MM.1S (cell line): Measurements from ENCODE around the gene TCF12.

ENCODE experiments used
- DNase-seq: peaks from one replicate; pipeline ENCODE4 v3.0.0-alpha.2; 2015
- H2AFZ ChIP-seq: fragments of 300-600 bp; sonication (generic); 2 replicates; pipeline ENCODE4 v1.6.0; 2016; ENCODE audit warnings: antibody characterized with exemption, low read length
- H3F3A ChIP-seq: fragments of 300-600 bp; sonication (generic); 2 replicates; pipeline ENCODE4 v1.6.1; 2016; ENCODE audit warnings: mild to moderate bottlenecking, antibody characterized with exemption, low read length, moderate library complexity, mixed read lengths; ENCODE audit not compliant: insufficient read depth
- H3K27ac ChIP-seq: fragments of 300-600 bp; sonication (generic); 2 replicates; pipeline ENCODE4 v1.5.1; 2016; ENCODE audit warnings: mild to moderate bottlenecking, low read length
- H3K27me3 ChIP-seq: fragments of 300-600 bp; sonication (generic); replicated peaks from 2 replicates; pipeline ENCODE4 v1.6.0; 2016; ENCODE audit warnings: low read length; ENCODE audit not compliant: insufficient read depth
- H3K36me3 ChIP-seq: fragments of 300-600 bp; sonication (generic); replicated peaks from 2 replicates; pipeline ENCODE4 v1.6.1; 2016; ENCODE audit warnings: mild to moderate bottlenecking, low read length, mixed read lengths; ENCODE audit not compliant: insufficient read depth
- H3K4me1 ChIP-seq: fragments of 300-600 bp; sonication (generic); 2 replicates; pipeline ENCODE4 v1.6.1; 2016; ENCODE audit warnings: low read length, mixed read lengths
- H3K4me2 ChIP-seq: fragments of 300-600 bp; sonication (generic); 2 replicates; pipeline ENCODE4 v1.6.0; 2016; ENCODE audit warnings: low read depth, low read length
- H3K4me3 ChIP-seq: fragments of 300-600 bp; sonication (generic); 2 replicates; pipeline ENCODE4 v1.5.1; 2016; ENCODE audit warnings: low read length, mixed read lengths
- H3K79me2 ChIP-seq: fragments of 300-600 bp; sonication (generic); 2 replicates; pipeline ENCODE4 v1.6.1; 2016; ENCODE audit warnings: mixed run types, low read length, mixed read lengths
- H3K9ac ChIP-seq: fragments of 300-600 bp; sonication (generic); 2 replicates; pipeline ENCODE4 v1.6.1; 2016; ENCODE audit warnings: low read length, mixed read lengths
- H3K9me2 ChIP-seq: fragments of 300-600 bp; sonication (generic); replicated peaks from 2 replicates; pipeline ENCODE4 v1.6.1; 2016; ENCODE audit warnings: mild to moderate bottlenecking, low read length, mixed read lengths; ENCODE audit not compliant: insufficient read depth
- H3K9me3 ChIP-seq: fragments of 300-600 bp; sonication (generic); replicated peaks from 2 replicates; pipeline ENCODE4 v1.6.1; 2016; ENCODE audit warnings: mild to moderate bottlenecking, low read length, mixed read lengths; ENCODE audit not compliant: insufficient read depth
- H4K20me1 ChIP-seq: fragments of 300-600 bp; sonication (generic); 2 replicates; pipeline ENCODE4 v1.6.1; 2016; ENCODE audit warnings: mild to moderate bottlenecking, low read length, moderate library complexity, mixed read lengths; ENCODE audit not compliant: insufficient read depth
- EZH2 ChIP-seq: fragments of 300-600 bp; sonication (generic); optimal IDR thresholded peaks from 2 replicates; pipeline ENCODE3; 2017; ENCODE audit warnings: low read depth, mild to moderate bottlenecking, antibody characterized with exemption, low read length, mixed read lengths
- EZH2phosphoT487 ChIP-seq: fragments of 300-600 bp; sonication (generic); IDR thresholded peaks from 2 replicates; pipeline ENCODE4 v1.6.1; 2018; ENCODE audit warnings: antibody characterized with exemption, low read length
- TF ChIP-seq, protein P1 (sequence below): fragments of 300-600 bp; sonication (generic); IDR thresholded peaks from 2 replicates; pipeline ENCODE4 v1.5.1; 2016; ENCODE audit warnings: antibody characterized with exemption, low read length, mixed read lengths

TCF12 gene

DNA sequence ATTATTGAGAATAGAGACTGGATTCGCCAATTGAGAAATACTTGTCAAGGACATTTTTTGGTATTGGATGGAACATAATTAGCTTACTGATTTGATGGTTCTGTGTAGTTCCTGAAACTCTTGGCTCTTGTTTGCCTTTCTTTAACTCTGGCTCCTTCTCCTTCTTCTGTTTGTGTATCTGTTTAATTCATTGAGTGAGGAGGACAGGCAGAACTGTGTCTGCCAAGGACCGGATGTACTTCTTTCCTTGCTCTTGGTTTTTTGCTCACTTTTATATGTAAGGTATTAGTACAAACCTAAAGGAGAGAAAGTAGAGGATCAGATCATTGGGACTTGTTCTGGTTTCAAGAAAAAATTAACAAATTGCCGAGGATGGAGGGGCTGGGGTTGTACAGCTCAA is 48.9 kb downstream of the TCF12 start:
- no peak overlapping the region for H3K4me2 ChIP-seq
- H2AFZ ChIP-seq = no peak overlapping the region
- H3K9ac ChIP-seq = no peak overlapping the region
- no peak overlapping the region for H3K4me3 ChIP-seq
- no peaks in the 10 kb centered on the region for H3K36me3 ChIP-seq
- DNase-seq = no peak
- no peaks in the 10 kb centered on the region for H3K9me2 ChIP-seq
- TF ChIP-seq, protein P1, sequence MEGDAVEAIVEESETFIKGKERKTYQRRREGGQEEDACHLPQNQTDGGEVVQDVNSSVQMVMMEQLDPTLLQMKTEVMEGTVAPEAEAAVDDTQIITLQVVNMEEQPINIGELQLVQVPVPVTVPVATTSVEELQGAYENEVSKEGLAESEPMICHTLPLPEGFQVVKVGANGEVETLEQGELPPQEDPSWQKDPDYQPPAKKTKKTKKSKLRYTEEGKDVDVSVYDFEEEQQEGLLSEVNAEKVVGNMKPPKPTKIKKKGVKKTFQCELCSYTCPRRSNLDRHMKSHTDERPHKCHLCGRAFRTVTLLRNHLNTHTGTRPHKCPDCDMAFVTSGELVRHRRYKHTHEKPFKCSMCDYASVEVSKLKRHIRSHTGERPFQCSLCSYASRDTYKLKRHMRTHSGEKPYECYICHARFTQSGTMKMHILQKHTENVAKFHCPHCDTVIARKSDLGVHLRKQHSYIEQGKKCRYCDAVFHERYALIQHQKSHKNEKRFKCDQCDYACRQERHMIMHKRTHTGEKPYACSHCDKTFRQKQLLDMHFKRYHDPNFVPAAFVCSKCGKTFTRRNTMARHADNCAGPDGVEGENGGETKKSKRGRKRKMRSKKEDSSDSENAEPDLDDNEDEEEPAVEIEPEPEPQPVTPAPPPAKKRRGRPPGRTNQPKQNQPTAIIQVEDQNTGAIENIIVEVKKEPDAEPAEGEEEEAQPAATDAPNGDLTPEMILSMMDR = no peak
- no peak for TF ChIP-seq EZH2
- no peak for TF ChIP-seq EZH2phosphoT487
- no peaks in the 10 kb centered on the region for H3K27me3 ChIP-seq
- H4K20me1 ChIP-seq = peaks cover 4% of the 10 kb centered on the region
- no peaks in the 10 kb centered on the region for H3K4me1 ChIP-seq
- H3F3A ChIP-seq = no peaks in the 10 kb centered on the region
- H3K9me3 ChIP-seq = no peaks in the 10 kb centered on the region
- H3K79me2 ChIP-seq = peaks cover 48% of the 10 kb centered on the region
- no peak overlapping the region for H3K27ac ChIP-seq

DNA sequence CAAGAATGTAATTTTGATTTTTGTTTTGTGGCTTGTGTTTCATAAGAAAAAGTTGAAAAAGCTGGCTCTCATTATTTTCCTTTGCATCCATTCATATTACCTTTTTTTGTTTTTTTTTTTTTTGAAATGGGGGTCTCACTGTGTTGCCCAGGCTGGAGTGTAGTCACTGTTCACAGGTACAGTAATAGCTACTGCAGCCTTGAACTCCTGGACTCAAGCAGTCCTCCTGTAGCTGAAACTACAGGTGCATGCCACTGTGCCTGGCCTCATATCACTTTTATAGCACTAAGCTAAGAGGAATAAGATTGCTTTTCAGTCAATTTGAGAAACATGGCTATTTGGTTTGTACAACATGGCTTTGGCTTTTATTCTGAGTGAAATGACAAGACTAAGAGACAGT is 49.8 kb downstream of the TCF12 start:
- TF ChIP-seq, protein P1 = no peak
- TF ChIP-seq EZH2 = no peak
- no peak for TF ChIP-seq EZH2phosphoT487
- no peak for DNase-seq
- no peak overlapping the region for H3K4me3 ChIP-seq
- no peaks in the 10 kb centered on the region for H3F3A ChIP-seq
- no peaks in the 10 kb centered on the region for H3K9me2 ChIP-seq
- H3K79me2 ChIP-seq = peaks cover 46% of the 10 kb centered on the region
- H3K27me3 ChIP-seq = no peaks in the 10 kb centered on the region
- peaks cover 4% of the 10 kb centered on the region for H4K20me1 ChIP-seq
- H3K4me2 ChIP-seq = no peak overlapping the region
- H3K4me1 ChIP-seq = no peaks in the 10 kb centered on the region
- H3K36me3 ChIP-seq = no peaks in the 10 kb centered on the region
- H3K27ac ChIP-seq = no peak overlapping the region
- H3K9ac ChIP-seq = no peak overlapping the region
- H2AFZ ChIP-seq = no peak overlapping the region
- no peaks in the 10 kb centered on the region for H3K9me3 ChIP-seq

DNA sequence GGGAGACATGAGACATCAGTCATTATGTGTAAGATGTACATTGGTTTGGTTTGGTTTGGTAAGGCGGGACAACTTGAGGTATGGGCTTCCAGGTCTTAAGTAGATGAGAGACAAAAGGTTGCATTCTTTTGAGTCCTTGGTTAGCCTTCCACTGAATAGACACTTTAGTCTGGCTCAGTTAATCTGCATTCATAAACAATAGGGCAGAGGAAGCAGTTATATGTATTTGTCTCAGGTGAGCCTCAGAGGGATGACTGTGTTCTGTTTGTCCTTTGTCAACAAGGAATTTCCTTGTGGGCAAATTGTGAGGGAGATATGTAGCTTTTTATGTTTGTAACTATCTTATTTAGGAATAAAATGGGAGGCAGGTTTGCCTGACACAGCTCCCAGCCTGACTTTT is 50.4 kb downstream of the TCF12 start:
- H3K9ac ChIP-seq = no peak overlapping the region
- no peaks in the 10 kb centered on the region for H3F3A ChIP-seq
- H3K4me1 ChIP-seq = no peaks in the 10 kb centered on the region
- no peak overlapping the region for H3K27ac ChIP-seq
- DNase-seq = no peak
- peaks cover 42% of the 10 kb centered on the region for H3K79me2 ChIP-seq
- no peak overlapping the region for H3K4me2 ChIP-seq
- H2AFZ ChIP-seq = no peak overlapping the region
- peaks cover 4% of the 10 kb centered on the region for H4K20me1 ChIP-seq
- no peaks in the 10 kb centered on the region for H3K9me2 ChIP-seq
- no peaks in the 10 kb centered on the region for H3K36me3 ChIP-seq
- no peaks in the 10 kb centered on the region for H3K9me3 ChIP-seq
- H3K4me3 ChIP-seq = no peak overlapping the region
- H3K27me3 ChIP-seq = no peaks in the 10 kb centered on the region
- TF ChIP-seq EZH2phosphoT487 (no peak), EZH2 (no peak)
- TF ChIP-seq, protein P1 = no peak
